WERI-Rb-1 (cell line): ENCODE data around the gene GGTLC2.
"Not testable (repeated sequence)": the region's sequence is repeated elsewhere in the genome, so short reads cannot be mapped to it uniquely, and the experiment has no call there.

Experiments
- DNase-seq: peaks from one replicate; pipeline ENCODE4 v3.0.0-alpha.2; 2020
- H3K27ac ChIP-seq: fragments of 250-450 bp; sonication (Bioruptor Pico); 2 replicates; pipeline ENCODE4 v1.5.1; 2020; ENCODE audit warnings: mild to moderate bottlenecking, moderate library complexity
- H3K27me3 ChIP-seq: fragments of 250-450 bp; sonication (Bioruptor Pico); 2 replicates; pipeline ENCODE4 v1.5.1; 2021; ENCODE audit warnings: mild to moderate bottlenecking, low read depth, moderate library complexity; ENCODE audit not compliant: insufficient read depth, severe bottlenecking
- H3K36me3 ChIP-seq: fragments of 250-450 bp; sonication (Bioruptor Pico); 2 replicates; pipeline ENCODE4 v1.5.1; 2020; ENCODE audit warnings: mild to moderate bottlenecking, moderate library complexity
- H3K4me3 ChIP-seq: 2 replicates; pipeline ENCODE4 v1.5.1; 2011; ENCODE audit warnings: low read depth, mild to moderate bottlenecking, control low read depth, low read length
- H3K9me3 ChIP-seq: fragments of 250-450 bp; sonication (Bioruptor Pico); 2 replicates; pipeline ENCODE4 v1.5.1; 2021; ENCODE audit warnings: mild to moderate bottlenecking, moderate library complexity; ENCODE audit not compliant: severe bottlenecking
- CTCF ChIP-seq: IDR thresholded peaks from 2 replicates; pipeline ENCODE4 v1.5.1; 2011; ENCODE audit warnings: low read depth, mild to moderate bottlenecking, control low read depth, inconsistent platforms, low read length

The GGTLC2 gene

DNA sequence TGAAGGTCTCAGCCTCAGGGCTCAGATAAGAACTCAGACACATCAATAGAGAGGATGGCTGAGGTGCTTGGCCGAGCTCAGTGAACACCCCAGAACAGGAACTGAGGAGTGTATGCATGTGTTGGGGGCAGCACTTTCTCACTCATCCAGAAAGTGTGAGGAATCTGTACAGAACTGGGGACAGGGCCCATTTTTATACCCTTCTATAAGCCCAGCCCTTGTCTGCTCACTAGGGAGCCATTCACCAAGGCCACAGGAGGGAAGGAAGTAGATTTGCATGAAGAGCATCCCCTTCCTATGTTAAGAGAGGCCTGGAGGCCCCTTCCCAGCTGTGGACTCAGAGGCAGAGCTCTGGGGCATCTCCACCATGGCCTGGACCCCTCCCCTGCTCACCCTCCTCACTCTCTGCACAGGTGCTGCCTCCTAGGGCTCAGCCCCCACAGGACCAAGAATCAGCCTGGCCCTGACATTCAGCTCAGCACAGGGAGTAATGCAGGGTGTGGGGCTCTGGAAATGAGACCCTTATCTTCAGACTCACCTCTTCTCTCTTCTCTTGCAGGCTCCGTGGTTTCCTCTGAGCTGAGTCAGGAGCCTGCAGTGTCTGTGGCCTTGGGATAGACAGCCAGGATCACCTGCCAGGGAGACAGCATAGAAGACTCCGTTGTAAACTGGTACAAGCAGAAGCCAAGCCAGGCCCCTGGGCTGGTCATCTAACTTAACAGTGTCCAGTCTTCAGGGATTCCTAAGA, 39.9 kb upstream of the GGTLC2 start:
- no peak for TF ChIP-seq CTCF
- no peak overlapping the region for H3K27ac ChIP-seq
- no peaks in the 10 kb centered on the region for H3K27me3 ChIP-seq
- no peaks in the 10 kb centered on the region for H3K9me3 ChIP-seq
- no peak overlapping the region for H3K4me3 ChIP-seq
- H3K36me3 ChIP-seq = no peaks in the 10 kb centered on the region
- DNase-seq = no peak

- no peaks in the 10 kb centered on the region for H3K27me3 ChIP-seq
- H3K27ac ChIP-seq = no peak overlapping the region
- TF ChIP-seq CTCF = no peak
- H3K36me3 ChIP-seq = no peaks in the 10 kb centered on the region
- no peak overlapping the region for H3K4me3 ChIP-seq
- no peaks in the 10 kb centered on the region for H3K9me3 ChIP-seq
- DNase-seq = no peak
These were observed 39.4 kb upstream of the GGTLC2 start for GRCh38 chr22:22605074-22605404.

DNA sequence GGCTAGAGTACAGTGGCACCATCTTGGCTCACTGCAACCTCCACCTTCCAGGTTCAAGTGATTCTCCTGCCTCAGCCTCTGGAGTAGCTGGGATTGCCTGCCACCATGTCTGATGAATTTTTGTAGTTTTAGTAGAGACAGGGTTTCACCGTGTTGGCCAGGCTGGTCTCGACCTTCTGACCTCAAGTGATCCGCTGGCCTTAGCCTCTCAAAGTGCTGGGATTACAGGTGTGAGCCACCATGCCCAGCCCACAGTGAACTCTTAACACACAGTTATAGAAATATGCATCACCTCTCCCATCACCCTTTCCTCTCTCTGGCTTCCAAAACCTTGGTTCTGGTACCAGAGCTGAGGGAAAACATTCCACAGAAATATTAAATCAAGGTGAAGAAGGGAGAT, 36.4 kb upstream of the GGTLC2 start:
- DNase-seq, H3K27me3 ChIP-seq, H3K9me3 ChIP-seq, H3K4me3 ChIP-seq, H3K27ac ChIP-seq, H3K36me3 ChIP-seq: not testable (repeated sequence)

DNA sequence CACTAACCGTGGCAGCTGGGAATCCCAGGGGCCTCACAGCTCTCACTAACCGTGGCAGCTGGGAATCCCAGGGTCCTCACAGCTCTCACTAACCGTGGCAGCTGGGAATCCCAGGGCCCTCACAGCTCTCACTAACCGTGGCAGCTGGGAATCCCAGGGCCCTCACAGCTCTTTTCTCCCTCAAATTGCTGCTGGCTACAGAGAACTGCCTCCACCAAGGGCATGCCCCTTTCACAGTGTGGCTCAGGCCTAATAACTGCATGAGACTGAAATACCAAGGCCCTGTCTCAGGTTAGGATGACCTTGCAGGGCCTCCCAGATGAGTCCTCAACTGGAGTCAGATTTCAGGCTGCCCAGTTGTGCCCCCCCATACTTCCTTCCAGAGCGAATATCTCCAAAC, 35.1 kb upstream of the GGTLC2 start:
- no peak for DNase-seq
- no peak overlapping the region for H3K27ac ChIP-seq
- no peaks in the 10 kb centered on the region for H3K9me3 ChIP-seq
- H3K4me3 ChIP-seq = no peak overlapping the region
- H3K27me3 ChIP-seq = no peaks in the 10 kb centered on the region
- no peaks in the 10 kb centered on the region for H3K36me3 ChIP-seq
- TF ChIP-seq CTCF = no peak

DNA sequence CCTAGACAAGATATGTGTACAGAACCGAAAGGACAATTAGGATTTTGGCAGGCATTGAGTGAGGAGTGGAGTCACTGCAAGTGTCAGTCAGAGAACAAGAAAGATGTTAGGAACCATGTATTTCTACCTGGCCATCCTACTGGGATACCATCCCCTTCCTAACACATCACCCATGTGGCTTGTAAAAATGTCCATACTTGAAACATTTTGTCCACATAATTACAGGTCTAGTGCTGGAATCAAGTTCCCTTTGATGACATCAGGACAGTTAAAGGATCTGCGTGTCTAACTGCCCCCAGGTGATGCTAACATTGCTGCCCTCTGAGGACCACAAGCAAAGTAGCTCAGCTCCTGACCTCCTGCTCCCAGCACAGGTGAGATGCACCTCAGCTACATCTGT, 31.9 kb upstream of the GGTLC2 start:
- Histone ChIP-seq H3K27me3 (no peaks in the 10 kb centered on the region), H3K9me3 (no peaks in the 10 kb centered on the region), H3K36me3 (no peaks in the 10 kb centered on the region), H3K4me3 (no peak overlapping the region), H3K27ac (no peak overlapping the region)
- DNase-seq = no peak
- TF ChIP-seq CTCF = no peak

- no peaks in the 10 kb centered on the region for H3K36me3 ChIP-seq
- H3K4me3 ChIP-seq = no peak overlapping the region
- H3K27me3 ChIP-seq = no peaks in the 10 kb centered on the region
- TF ChIP-seq CTCF = no peak
- no peak for DNase-seq
- H3K27ac ChIP-seq = no peak overlapping the region
- no peaks in the 10 kb centered on the region for H3K9me3 ChIP-seq
These were observed 30.3 kb upstream of the GGTLC2 start for GRCh38 chr22:22614065-22614464.
